ENCODE results near the gene PDE6D.

Gene PDE6D

DNA sequence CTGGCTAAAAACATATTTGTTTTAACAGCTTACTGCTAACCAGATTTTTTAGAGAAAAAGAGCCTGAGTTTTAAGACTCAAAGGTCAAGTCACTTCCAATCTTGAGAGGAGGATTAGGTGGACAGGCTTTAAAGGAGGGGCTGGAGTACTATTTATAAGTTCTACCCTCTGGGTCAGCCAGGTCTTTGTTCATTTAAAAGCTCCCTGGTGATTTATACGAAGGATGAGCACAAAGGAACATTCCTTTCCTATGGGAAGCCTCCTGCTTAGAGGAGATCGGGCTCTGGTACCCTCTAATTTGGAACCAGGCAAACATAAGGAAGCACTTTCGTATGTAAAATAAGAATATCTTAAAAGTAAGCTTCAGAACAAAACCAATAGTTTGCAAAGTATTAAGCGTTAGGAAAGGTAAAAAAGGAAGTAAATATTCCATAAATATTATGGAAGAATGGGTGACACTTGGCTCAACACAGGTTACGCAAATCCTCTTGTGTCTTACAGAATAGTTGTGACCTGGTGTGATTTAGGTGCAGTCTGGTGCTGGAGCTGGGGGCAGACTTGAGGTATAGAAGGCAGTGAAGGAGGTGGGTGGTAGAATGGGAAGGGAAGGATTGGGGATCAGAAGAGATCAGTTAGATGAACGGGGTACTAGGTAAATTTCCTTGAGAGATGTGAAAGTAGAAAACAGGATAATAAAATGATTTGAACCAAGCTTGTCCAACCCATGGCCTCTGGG, 35.6 kb downstream of the PDE6D start:
- H3K9ac ChIP-seq (ENCODE audit: low read depth in 1 of 2, low read length in 2 of 2), result no peak overlapping the region
- no peaks in the 10 kb centered on the region for H3K9me3 ChIP-seq (ENCODE audit: control insufficient read depth in 1 of 2, low read length in 2 of 2)
- no peaks in the 10 kb centered on the region for H3K36me3 ChIP-seq (ENCODE audit: control insufficient read depth in 1 of 2, insufficient read depth in 2 of 2, low read length in 2 of 2)
- H3K4me3 ChIP-seq (ENCODE audit: low read depth in 1 of 2, low read length in 2 of 2), result no peak overlapping the region
- H3K4me1 ChIP-seq (ENCODE audit: control insufficient read depth in 1 of 2, insufficient read depth in 2 of 2, low read length in 2 of 2), result no peaks in the 10 kb centered on the region
- H3K27ac ChIP-seq (ENCODE audit: low read depth, low read length), result no peak overlapping the region
- H3K27me3 ChIP-seq (ENCODE audit: control insufficient read depth in 1 of 2, insufficient read depth in 2 of 2, low read length in 2 of 2), result no peaks in the 10 kb centered on the region

DNA sequence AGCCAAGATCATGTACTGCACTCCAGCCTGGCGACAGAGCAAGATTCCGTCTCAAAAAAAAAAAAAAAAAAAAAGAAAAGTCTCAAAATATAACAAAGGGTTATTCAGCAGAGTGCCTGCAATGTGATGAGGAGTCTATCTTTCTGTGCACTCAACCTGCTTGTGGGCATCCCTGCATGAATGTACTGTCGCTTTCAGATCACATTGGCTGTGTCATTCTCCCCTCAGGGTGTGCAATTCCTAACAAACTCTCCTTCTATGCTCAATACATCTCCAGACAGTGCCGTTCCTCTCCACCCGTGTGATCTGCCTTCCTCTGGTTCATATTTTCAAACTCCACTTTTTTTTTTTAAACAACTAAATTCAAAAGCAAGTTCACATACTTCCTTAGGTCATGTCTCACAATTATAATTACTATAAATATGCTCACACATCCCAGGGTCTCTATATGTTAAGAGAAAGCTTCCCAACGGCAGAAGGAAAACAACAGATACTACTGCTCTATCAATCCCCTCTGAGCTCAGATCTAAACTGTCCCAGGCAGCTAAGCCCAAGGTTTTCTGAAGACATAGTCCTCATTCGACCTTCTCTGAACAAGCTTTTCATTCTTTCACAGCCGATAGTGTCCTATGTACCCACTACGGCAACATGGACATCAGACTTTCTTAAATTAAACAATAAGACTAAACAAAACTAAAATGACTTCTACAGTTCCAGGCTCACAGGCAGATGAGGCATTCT, 37.5 kb downstream of the PDE6D start:
- no peak overlapping the region for H3K27ac ChIP-seq (ENCODE audit: low read depth, low read length)
- H3K4me3 ChIP-seq (ENCODE audit: low read depth in 1 of 2, low read length in 2 of 2), result no peak overlapping the region
- no peaks in the 10 kb centered on the region for H3K9me3 ChIP-seq (ENCODE audit: control insufficient read depth in 1 of 2, low read length in 2 of 2)
- no peaks in the 10 kb centered on the region for H3K27me3 ChIP-seq (ENCODE audit: control insufficient read depth in 1 of 2, insufficient read depth in 2 of 2, low read length in 2 of 2)
- no peak overlapping the region for H3K9ac ChIP-seq (ENCODE audit: low read depth in 1 of 2, low read length in 2 of 2)
- H3K4me1 ChIP-seq (ENCODE audit: control insufficient read depth in 1 of 2, insufficient read depth in 2 of 2, low read length in 2 of 2), result no peaks in the 10 kb centered on the region
- no peaks in the 10 kb centered on the region for H3K36me3 ChIP-seq (ENCODE audit: control insufficient read depth in 1 of 2, insufficient read depth in 2 of 2, low read length in 2 of 2)

DNA sequence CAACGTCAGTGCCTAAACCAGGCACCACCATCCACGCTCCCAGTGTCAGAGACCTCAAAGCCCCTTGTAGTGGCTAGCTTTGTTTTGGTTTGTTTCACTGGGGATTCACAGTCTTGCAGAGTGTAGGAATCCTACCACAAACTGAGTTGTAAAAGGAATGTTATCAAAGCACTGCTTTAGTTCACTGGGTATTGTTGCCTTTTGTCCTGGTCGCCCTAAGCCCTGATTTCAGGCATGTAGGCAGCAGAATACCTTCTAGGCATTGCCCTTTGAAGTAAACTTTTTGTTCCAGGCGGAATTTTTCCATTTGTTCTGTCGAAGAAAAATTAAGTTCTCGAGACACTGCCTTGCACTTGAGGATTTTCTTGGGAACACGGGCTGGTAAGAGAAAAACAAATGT, 43.3 kb downstream of the PDE6D start:
- no peaks in the 10 kb centered on the region for H3K9me3 ChIP-seq (ENCODE audit: control insufficient read depth in 1 of 2, low read length in 2 of 2)
- H3K27me3 ChIP-seq (ENCODE audit: control insufficient read depth in 1 of 2, insufficient read depth in 2 of 2, low read length in 2 of 2), result no peaks in the 10 kb centered on the region
- H3K4me1 ChIP-seq (ENCODE audit: control insufficient read depth in 1 of 2, insufficient read depth in 2 of 2, low read length in 2 of 2), result no peaks in the 10 kb centered on the region
- H3K36me3 ChIP-seq (ENCODE audit: control insufficient read depth in 1 of 2, insufficient read depth in 2 of 2, low read length in 2 of 2), result peaks cover 13 to 17% of the 10 kb centered on the region in 2 donors
- H3K27ac ChIP-seq (ENCODE audit: low read depth, low read length), result no peak overlapping the region
- H3K9ac ChIP-seq (ENCODE audit: low read depth in 1 of 2, low read length in 2 of 2), result no peak overlapping the region
- H3K4me3 ChIP-seq (ENCODE audit: low read depth in 1 of 2, low read length in 2 of 2), result no peak overlapping the region

DNA sequence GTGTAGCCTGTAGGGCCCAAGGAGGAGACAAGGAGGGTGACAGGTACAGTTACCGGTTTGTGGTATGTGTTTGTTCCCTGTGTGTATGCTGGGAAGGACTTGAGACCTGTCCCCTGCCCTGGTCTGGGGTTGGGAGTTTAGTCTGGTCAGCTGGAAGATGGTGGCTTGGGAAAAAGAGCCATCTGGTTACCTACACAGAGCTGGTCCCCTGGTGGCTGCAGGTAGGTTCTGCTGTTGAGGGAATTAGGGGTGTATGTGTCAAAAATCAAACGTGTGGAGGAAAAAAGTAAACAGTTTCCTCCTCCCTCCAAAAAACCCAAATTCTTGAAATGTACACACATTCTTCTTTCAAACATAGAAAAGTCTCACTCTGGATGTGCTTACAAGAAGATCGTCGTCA, 48.5 kb downstream of the PDE6D start:
- H3K4me3 ChIP-seq (ENCODE audit: low read depth in 1 of 2, low read length in 2 of 2), result no peak overlapping the region
- H3K4me1 ChIP-seq (ENCODE audit: control insufficient read depth in 1 of 2, insufficient read depth in 2 of 2, low read length in 2 of 2), result no peaks in the 10 kb centered on the region
- H3K27ac ChIP-seq (ENCODE audit: low read depth, low read length), result no peak overlapping the region
- peaks cover 9 to 15% of the 10 kb centered on the region in 2 donors for H3K36me3 ChIP-seq (ENCODE audit: control insufficient read depth in 1 of 2, insufficient read depth in 2 of 2, low read length in 2 of 2)
- no peaks in the 10 kb centered on the region for H3K27me3 ChIP-seq (ENCODE audit: control insufficient read depth in 1 of 2, insufficient read depth in 2 of 2, low read length in 2 of 2)
- H3K9me3 ChIP-seq (ENCODE audit: control insufficient read depth in 1 of 2, low read length in 2 of 2), result no peaks in the 10 kb centered on the region
- H3K9ac ChIP-seq (ENCODE audit: low read depth in 1 of 2, low read length in 2 of 2), result no peak overlapping the region

DNA sequence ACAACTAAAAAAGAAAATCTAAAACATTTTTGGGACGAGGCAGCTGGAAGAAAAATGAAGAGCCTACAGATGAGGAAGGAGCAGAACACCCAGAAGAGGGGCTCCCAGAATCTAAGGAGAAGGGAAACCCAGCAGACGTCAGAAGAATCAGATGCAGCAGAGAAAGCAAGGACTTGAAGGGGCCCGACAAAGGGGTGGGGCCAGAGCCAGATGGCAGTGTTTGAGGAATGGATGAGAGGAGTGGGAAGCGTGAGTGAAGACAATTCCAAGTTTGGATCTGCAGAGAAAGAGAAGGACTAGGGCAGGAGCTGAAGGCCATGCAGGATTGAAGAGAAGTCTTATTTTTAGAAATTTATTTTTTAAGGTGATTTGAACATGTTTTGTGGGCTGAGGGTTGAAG, 53.5 kb downstream of the PDE6D start:
- Histone ChIP-seq H3K27me3 (ENCODE audit: control insufficient read depth in 1 of 2, insufficient read depth in 2 of 2, low read length in 2 of 2) (no peaks in the 10 kb centered on the region), H3K27ac (ENCODE audit: low read depth, low read length) (no peak overlapping the region), H3K4me1 (ENCODE audit: control insufficient read depth in 1 of 2, insufficient read depth in 2 of 2, low read length in 2 of 2) (peaks cover 0 to 7% of the 10 kb centered on the region in 2 donors), H3K9ac (ENCODE audit: low read depth in 1 of 2, low read length in 2 of 2) (no peak overlapping the region), H3K9me3 (ENCODE audit: control insufficient read depth in 1 of 2, low read length in 2 of 2) (no peaks in the 10 kb centered on the region), H3K36me3 (ENCODE audit: control insufficient read depth in 1 of 2, insufficient read depth in 2 of 2, low read length in 2 of 2) (no peaks in the 10 kb centered on the region), H3K4me3 (ENCODE audit: low read depth in 1 of 2, low read length in 2 of 2) (no peak overlapping the region)

DNA sequence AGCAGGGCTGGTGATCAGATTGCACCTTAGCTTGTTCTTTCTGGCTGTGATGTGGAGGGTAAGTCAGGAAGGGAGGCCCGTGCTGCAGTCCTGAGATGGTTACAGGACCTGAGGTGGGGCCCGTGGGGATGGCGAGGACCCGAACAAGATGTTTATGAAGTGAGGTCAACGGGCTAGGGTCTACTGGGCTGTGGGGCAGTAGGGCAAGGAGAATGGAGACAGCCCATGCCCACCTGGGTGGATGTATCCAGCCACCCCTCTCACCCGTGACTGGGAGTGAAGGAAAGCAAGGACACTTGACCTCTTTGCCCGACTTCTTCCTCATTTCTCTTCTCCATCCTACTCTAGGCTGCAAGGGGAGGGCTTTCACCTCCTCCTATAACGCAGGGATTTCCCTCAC, 54.8 kb downstream of the PDE6D start:
- H3K4me1 ChIP-seq (ENCODE audit: control insufficient read depth in 1 of 2, insufficient read depth in 2 of 2, low read length in 2 of 2), result peaks cover 0 to 7% of the 10 kb centered on the region in 2 donors
- no peak overlapping the region for H3K4me3 ChIP-seq (ENCODE audit: low read depth in 1 of 2, low read length in 2 of 2)

DNA sequence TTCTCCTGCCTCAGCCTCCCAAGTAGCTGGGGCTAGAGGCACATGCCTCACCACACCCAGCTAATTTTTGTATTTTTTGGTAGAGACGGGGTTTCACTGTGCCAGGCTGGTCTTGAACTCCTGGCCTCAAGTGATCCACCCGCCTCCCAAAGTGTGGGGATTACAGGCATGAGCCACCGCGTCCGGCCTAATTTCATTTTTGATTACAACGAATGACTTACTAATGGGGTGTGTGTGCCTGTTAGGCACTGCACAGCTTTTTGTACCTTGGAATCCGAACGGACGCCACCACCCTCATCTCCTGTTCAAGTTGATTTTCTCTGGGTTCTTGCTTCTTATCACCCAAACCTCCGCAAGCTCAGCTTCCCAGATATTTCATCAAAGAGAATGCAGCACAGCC, 55.6 kb downstream of the PDE6D start:
- H3K9me3 ChIP-seq (ENCODE audit: control insufficient read depth in 1 of 2, low read length in 2 of 2), result no peaks in the 10 kb centered on the region
- H3K27ac ChIP-seq (ENCODE audit: low read depth, low read length), result no peak overlapping the region
- H3K4me3 ChIP-seq (ENCODE audit: low read depth in 1 of 2, low read length in 2 of 2), result no peak overlapping the region
- H3K36me3 ChIP-seq (ENCODE audit: control insufficient read depth in 1 of 2, insufficient read depth in 2 of 2, low read length in 2 of 2), result no peaks in the 10 kb centered on the region
- no peak overlapping the region for H3K9ac ChIP-seq (ENCODE audit: low read depth in 1 of 2, low read length in 2 of 2)
- H3K27me3 ChIP-seq (ENCODE audit: control insufficient read depth in 1 of 2, insufficient read depth in 2 of 2, low read length in 2 of 2), result no peaks in the 10 kb centered on the region
- H3K4me1 ChIP-seq (ENCODE audit: control insufficient read depth in 1 of 2, insufficient read depth in 2 of 2, low read length in 2 of 2), result peaks cover 0 to 7% of the 10 kb centered on the region in 2 donors

More for the DNA sequence above, 54.8 kb downstream of the PDE6D start:
- Histone ChIP-seq H3K36me3 (ENCODE audit: control insufficient read depth in 1 of 2, insufficient read depth in 2 of 2, low read length in 2 of 2) (no peaks in the 10 kb centered on the region), H3K27ac (ENCODE audit: low read depth, low read length) (no peak overlapping the region), H3K27me3 (ENCODE audit: control insufficient read depth in 1 of 2, insufficient read depth in 2 of 2, low read length in 2 of 2) (no peaks in the 10 kb centered on the region), H3K9ac (ENCODE audit: low read depth in 1 of 2, low read length in 2 of 2) (no peak overlapping the region), H3K9me3 (ENCODE audit: control insufficient read depth in 1 of 2, low read length in 2 of 2) (no peaks in the 10 kb centered on the region)

DNA sequence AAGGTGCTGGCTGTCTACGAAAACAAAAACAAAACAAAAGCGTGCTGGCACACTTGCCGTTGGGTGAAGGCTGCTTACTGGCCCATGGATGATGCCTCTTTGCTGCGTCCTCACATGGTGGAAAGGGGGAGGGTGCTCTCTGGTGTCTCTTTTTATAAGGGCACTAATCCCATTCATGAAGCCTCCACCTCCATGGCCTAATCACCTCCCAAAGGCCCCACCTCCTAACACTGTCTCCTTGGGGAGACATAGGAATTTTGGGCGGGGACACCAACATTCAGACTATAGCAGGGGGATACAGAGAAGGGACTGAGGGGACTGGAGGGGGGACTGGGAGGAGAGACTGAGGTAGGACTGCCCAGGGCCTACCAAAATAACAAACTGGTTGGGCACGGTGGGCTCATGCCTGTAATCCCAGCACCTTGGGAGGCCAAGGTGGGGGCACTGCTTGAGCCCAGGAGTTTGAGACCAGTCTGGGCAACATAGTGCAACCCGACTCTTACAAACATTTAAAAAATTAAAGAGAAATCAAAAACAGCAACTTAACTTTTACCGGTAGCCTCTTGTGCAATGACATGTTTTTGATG, 58.3 kb downstream of the PDE6D start:
- no peaks in the 10 kb centered on the region for H3K36me3 ChIP-seq (ENCODE audit: control insufficient read depth in 1 of 2, insufficient read depth in 2 of 2, low read length in 2 of 2)
- H3K4me3 ChIP-seq (ENCODE audit: low read depth in 1 of 2, low read length in 2 of 2), result no peak overlapping the region
- no peak overlapping the region for H3K9ac ChIP-seq (ENCODE audit: low read depth in 1 of 2, low read length in 2 of 2)
- peaks cover 0 to 7% of the 10 kb centered on the region in 2 donors for H3K4me1 ChIP-seq (ENCODE audit: control insufficient read depth in 1 of 2, insufficient read depth in 2 of 2, low read length in 2 of 2)
- H3K9me3 ChIP-seq (ENCODE audit: control insufficient read depth in 1 of 2, low read length in 2 of 2), result no peaks in the 10 kb centered on the region
- no peaks in the 10 kb centered on the region for H3K27me3 ChIP-seq (ENCODE audit: control insufficient read depth in 1 of 2, insufficient read depth in 2 of 2, low read length in 2 of 2)
- no peak overlapping the region for H3K27ac ChIP-seq (ENCODE audit: low read depth, low read length)

DNA sequence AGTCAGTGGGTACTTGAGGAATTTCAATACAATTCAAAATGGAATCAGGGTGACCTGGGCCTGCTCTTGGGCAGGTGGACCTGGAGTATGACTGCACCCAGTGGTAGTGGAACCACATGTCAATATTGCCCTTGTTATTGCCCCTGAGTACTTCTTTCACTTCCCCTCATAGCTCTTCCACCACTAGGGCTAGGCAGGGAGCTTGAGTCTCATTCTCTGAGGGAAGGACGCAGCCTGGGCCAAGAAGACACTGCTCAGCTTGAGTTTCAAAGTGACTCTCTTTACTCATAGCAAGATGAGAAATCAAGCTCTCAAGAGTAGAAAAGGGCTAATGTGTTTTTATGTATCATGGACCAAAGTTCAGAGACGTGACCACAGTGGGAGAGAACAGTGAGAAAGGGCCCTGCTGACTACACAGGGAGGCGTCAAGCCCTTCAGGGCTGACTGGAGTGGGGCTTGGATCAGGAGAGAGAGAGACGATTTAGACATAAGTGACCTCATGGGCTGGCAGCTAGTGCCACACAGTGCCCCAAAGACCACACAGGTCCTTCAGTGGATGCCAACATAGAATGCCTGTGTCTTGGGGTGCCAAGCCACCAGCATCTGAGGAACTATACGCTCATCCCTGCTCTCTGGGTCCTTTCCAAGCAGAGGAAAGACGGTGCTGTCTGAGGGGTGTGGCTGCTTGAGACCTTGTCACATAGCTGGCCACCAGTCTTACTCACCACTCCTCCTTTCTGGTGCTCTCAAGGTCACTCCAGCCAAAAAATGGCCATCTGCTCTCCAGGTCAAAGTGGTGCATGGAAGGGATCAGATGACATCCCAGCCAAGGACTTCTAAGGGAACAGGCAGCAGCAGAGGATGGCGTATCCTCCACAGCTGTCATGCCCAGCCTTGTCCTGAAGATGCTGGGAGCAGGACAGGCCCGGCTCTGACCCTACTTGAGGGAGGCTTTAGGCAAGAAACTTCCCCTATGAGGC, 59.8 kb downstream of the PDE6D start:
- H3K9me3 ChIP-seq (ENCODE audit: control insufficient read depth in 1 of 2, low read length in 2 of 2), result no peaks in the 10 kb centered on the region
- no peaks in the 10 kb centered on the region for H3K36me3 ChIP-seq (ENCODE audit: control insufficient read depth in 1 of 2, insufficient read depth in 2 of 2, low read length in 2 of 2)
- no peak overlapping the region for H3K4me3 ChIP-seq (ENCODE audit: low read depth in 1 of 2, low read length in 2 of 2)
- H3K27ac ChIP-seq (ENCODE audit: low read depth, low read length), result no peak overlapping the region
- H3K27me3 ChIP-seq (ENCODE audit: control insufficient read depth in 1 of 2, insufficient read depth in 2 of 2, low read length in 2 of 2), result no peaks in the 10 kb centered on the region
- H3K4me1 ChIP-seq (ENCODE audit: control insufficient read depth in 1 of 2, insufficient read depth in 2 of 2, low read length in 2 of 2), result peaks cover 0 to 7% of the 10 kb centered on the region in 2 donors
- H3K9ac ChIP-seq (ENCODE audit: low read depth in 1 of 2, low read length in 2 of 2), result no peak overlapping the region
